ENCODE measurements around the gene SPG11. TPM values are rescaled to one million over a fixed set of nuclear protein-coding genes. Genes with fewer than 3 reads are reported as not detected.

Gene SPG11
- total and polyA plus RNA-seq, 4 donors = 17.3 to 65.3 (median 31.3) TPM

GRCh38 chr15:44656298-44656697 lies 7.2 kb downstream of the SPG11 start (continued):
- TF ChIP-seq YY1 (IDR thresholded peaks at IDR 0.05) (no peak), ATF3 (IDR thresholded peaks at IDR 0.05) (no peak)

GRCh38 chr15:44654858-44655257 lies 8.6 kb downstream of the SPG11 start:
- Histone ChIP-seq H3K27me3 (ENCODE audit: control insufficient read depth in 4 of 4, insufficient read depth in 4 of 4, low read length in 3 of 4) (no peaks in the 10 kb centered on the region), H3K9me3 (ENCODE audit: control insufficient read depth in 4 of 4, low read length in 3 of 4) (no peaks in the 10 kb centered on the region), H3K36me3 (ENCODE audit: control insufficient read depth in 4 of 4, insufficient read depth in 3 of 4, low read depth in 1 of 4, low read length in 3 of 4) (peaks cover 8 to 59% (median 49%) of the 10 kb centered on the region in 4 donors), H3K27ac (ENCODE audit: low read depth in 1 of 2, low read length in 2 of 2) (no peak overlapping the region), H3K4me1 (ENCODE audit: control insufficient read depth in 4 of 4, insufficient read depth in 4 of 4, low read length in 3 of 4) (no peaks in the 10 kb centered on the region), H3K4me3 (ENCODE audit: low read depth in 1 of 3, low read length in 3 of 3) (no peak overlapping the region), H3K9ac (ENCODE audit: low read depth in 1 of 2, low read length in 2 of 2) (no peak overlapping the region)
- no peak for DNase-seq (ENCODE audit: low spot score)
- TF ChIP-seq YY1 (IDR thresholded peaks at IDR 0.05) (no peak), REST (IDR thresholded peaks at IDR 0.05) (no peak), ATF3 (IDR thresholded peaks at IDR 0.05) (no peak), HNF4G (IDR thresholded peaks at IDR 0.05) (no peak), NR2F2 (IDR thresholded peaks at IDR 0.05) (no peak), MAX (IDR thresholded peaks at IDR 0.05) (no peak), GABPA (IDR thresholded peaks at IDR 0.05 in 1 of 2, conservative IDR thresholded peaks at IDR 0.05 in 1 of 2) (no peak), RXRA (IDR thresholded peaks at IDR 0.05) (no peak), ZBTB33 (IDR thresholded peaks at IDR 0.05) (no peak), JUND (IDR thresholded peaks at IDR 0.05) (no peak), FOXA1 (IDR thresholded peaks at IDR 0.05) (no peak), CTCF (IDR thresholded peaks at IDR 0.05; ENCODE audit: low read depth, low read length, missing input control) (no peak), TAF1 (conservative IDR thresholded peaks at IDR 0.05) (no peak)
- WGBS = 96% methylated on average over 6 of the region's 6 CpGs
